Measurements from ENCODE around the gene AGPAT4.

AGPAT4 gene

DNA sequence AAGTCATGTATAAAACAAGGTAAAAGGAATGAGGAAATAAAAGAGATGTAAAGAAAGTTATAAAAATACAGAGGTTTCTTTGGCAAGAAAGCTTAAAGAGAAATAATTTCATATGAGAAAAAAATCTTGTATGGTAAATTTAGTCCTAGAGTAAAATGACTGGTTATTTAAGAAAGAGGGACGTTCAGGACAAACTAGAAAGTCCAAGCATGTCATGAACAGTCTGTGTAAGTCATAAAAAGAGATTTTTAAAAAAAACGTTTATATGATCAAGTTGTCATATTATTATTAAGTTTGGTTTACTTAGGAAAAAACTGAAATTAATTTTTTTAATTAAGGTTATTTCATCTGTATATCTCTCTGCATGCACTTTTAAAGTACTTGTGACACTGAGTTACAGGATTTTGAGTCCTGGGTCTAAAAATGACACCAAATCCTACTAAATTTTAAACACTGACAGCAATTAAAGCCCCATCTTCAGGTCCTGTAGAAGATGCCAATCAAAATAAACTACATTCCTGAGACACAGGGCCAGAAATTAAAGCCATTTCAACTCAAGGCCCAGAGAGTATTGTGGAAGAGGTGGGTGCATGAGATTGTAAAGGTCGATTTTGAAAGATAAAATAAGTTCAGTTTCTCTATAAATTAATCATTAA lies 62.4 kb downstream of the AGPAT4 start:
- no peaks in the 10 kb centered on the region for H3K27me3 ChIP-seq (replicated peaks)
- H3K27ac ChIP-seq, result no peak overlapping the region
- no peak overlapping the region for H3K4me3 ChIP-seq (ENCODE audit: low read depth, low read length)
- no peak for DNase-seq
- no peaks in the 10 kb centered on the region for H3K36me3 ChIP-seq (replicated peaks)
- TF ChIP-seq, protein P1, sequence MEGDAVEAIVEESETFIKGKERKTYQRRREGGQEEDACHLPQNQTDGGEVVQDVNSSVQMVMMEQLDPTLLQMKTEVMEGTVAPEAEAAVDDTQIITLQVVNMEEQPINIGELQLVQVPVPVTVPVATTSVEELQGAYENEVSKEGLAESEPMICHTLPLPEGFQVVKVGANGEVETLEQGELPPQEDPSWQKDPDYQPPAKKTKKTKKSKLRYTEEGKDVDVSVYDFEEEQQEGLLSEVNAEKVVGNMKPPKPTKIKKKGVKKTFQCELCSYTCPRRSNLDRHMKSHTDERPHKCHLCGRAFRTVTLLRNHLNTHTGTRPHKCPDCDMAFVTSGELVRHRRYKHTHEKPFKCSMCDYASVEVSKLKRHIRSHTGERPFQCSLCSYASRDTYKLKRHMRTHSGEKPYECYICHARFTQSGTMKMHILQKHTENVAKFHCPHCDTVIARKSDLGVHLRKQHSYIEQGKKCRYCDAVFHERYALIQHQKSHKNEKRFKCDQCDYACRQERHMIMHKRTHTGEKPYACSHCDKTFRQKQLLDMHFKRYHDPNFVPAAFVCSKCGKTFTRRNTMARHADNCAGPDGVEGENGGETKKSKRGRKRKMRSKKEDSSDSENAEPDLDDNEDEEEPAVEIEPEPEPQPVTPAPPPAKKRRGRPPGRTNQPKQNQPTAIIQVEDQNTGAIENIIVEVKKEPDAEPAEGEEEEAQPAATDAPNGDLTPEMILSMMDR (IDR thresholded peaks at IDR 0.05; ENCODE audit: low read depth, low read length, missing control alignments), result no peak
- in situ Hi-C loops (cut with HindIII; ENCODE audit: low pct_ligation_motif_present, low sequenced_read_pairs), result no loop called here

DNA sequence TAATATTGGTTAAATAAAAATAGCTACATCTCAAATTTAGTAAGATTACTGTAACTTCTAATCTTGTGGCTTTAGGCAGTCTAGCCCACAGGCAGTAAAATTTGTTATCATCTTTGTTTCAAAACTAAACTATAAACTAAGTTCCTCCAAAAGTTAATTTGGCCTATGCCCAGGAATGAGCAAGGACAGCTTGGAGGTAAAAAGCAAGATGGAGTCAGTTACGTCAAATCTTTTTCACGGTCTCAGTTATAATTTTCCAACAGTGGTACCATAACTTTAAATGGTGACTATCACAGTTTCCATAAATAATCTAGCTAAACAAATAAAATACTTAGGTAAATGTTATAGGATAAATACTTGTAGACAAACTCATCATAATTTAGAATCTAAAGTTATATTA lies 63.0 kb downstream of the AGPAT4 start:
- in situ Hi-C loops (cut with HindIII; ENCODE audit: low pct_ligation_motif_present, low sequenced_read_pairs), result no loop called here
- H3K36me3 ChIP-seq (replicated peaks), result no peaks in the 10 kb centered on the region
- H3K27me3 ChIP-seq (replicated peaks), result no peaks in the 10 kb centered on the region
- no peak overlapping the region for H3K4me3 ChIP-seq (ENCODE audit: low read depth, low read length)
- TF ChIP-seq, protein P1 (IDR thresholded peaks at IDR 0.05; ENCODE audit: low read depth, low read length, missing control alignments), result no peak
- no peak for DNase-seq
- no peak overlapping the region for H3K27ac ChIP-seq

DNA sequence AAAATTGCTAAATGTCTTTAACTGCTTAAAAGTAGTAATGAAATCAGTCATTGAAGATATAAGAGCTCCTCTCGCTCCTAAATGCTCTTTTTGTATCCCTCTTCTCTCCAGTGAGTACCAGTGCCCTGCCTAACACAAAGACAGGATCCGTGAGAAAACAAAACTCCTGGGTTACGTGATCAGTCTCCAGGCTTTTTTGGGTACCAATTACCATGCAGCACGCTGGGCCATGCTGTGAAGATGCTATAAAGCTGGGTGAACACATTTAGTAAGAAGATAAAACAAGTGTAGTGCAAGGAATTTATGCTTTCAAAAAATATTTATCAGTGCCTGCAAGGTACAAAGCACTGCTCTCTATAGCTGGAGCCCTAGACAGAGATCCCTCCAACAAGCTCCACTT lies 66.7 kb downstream of the AGPAT4 start:
- no peak for DNase-seq
- no peak overlapping the region for H3K27ac ChIP-seq
- H3K4me3 ChIP-seq (ENCODE audit: low read depth, low read length), result no peak overlapping the region
- no peaks in the 10 kb centered on the region for H3K36me3 ChIP-seq (replicated peaks)
- no peaks in the 10 kb centered on the region for H3K27me3 ChIP-seq (replicated peaks)
- TF ChIP-seq, protein P1 (IDR thresholded peaks at IDR 0.05; ENCODE audit: low read depth, low read length, missing control alignments), result no peak
- in situ Hi-C loops (cut with HindIII; ENCODE audit: low pct_ligation_motif_present, low sequenced_read_pairs), result no loop called here

DNA sequence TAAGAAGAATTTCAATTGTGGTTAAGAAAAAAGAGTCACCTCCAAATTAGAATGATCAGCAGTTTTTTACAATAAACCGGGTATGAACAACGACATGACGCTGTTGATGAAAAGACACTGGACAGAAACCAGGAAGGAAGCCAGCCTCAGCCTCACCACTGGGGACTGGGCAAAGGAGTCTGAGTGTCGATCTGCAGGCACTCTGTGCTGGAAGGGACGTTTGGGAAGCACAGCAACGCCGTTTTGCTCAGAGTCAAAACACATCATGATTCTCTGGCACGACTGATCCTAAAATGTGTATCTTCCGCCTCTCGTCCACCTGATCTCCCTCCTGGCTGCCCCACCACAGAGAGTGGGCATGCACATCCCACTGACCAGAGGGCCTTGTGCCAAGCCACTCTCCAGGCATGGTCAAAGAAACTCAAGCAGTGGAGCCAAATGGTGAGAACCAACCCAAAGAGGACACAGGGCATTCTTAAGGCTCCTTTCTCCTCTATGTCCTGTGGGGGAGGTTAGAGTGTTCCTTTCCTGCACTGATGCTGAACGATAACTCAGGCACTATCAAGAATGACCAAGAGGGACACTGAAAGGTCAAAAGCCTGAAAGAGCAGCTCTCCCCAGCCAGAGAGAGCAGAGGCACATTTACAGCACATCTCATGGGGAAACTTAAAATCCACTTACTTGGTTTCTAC lies 68.8 kb downstream of the AGPAT4 start:
- Histone ChIP-seq H3K36me3 (replicated peaks) (no peaks in the 10 kb centered on the region), H3K27ac (no peak overlapping the region), H3K4me3 (ENCODE audit: low read depth, low read length) (no peak overlapping the region), H3K27me3 (replicated peaks) (no peaks in the 10 kb centered on the region)
- in situ Hi-C loops (cut with HindIII; ENCODE audit: low pct_ligation_motif_present, low sequenced_read_pairs), result no loop called here
- TF ChIP-seq, protein P1 (IDR thresholded peaks at IDR 0.05; ENCODE audit: low read depth, low read length, missing control alignments), result no peak
- no peak for DNase-seq

DNA sequence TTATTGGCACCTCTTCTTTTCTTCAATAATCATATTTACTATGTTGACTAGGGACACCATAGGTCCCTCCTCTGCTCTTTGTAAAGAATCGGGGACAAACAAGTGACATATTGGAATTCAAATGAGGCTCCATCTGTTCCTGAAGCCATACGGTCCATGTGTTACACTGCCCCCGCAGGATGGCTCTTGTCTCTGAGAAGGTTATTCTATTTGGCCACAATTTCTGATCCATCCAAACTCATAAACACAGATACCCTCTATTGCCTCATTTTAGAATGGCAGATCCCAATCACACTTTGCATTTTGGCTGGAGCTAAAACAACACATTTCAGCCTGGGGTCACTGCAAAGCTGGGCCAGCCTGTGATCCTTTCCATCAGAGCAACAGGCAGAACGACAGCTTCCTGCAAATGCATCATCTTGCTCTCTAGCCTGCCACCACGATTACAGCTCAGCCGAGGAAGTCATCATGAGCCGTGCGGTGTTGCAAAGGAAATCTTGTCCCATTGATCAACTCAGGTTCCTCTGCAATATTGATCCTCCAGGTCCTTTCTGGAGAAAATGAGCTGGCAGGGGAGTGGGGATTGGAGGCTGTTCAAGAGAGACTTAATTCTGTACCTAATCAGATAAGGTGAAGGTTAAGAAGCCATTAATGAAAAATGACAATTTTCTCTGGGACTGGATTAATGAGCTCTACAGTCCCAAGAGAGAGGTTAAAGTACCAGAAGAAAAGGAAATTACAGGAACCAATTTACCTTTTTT lies 73.1 kb downstream of the AGPAT4 start:
- H3K4me3 ChIP-seq (ENCODE audit: low read depth, low read length), result no peak overlapping the region
- H3K27me3 ChIP-seq (replicated peaks), result no peaks in the 10 kb centered on the region
- H3K36me3 ChIP-seq (replicated peaks), result no peaks in the 10 kb centered on the region
- in situ Hi-C loops (cut with HindIII; ENCODE audit: low pct_ligation_motif_present, low sequenced_read_pairs), result no loop called here
- no peak for DNase-seq
- TF ChIP-seq, protein P1 (IDR thresholded peaks at IDR 0.05; ENCODE audit: low read depth, low read length, missing control alignments), result peak; percentile 56
- H3K27ac ChIP-seq, result no peak overlapping the region
